DMS114 treated with DMSO at 0.1 percent for 48 hours (cell line): ENCODE measurements around the gene CD96.

Source experiments
- DNase-seq: peaks from one replicate; lab custom pipeline; 2025; ENCODE audit not compliant: unreplicated experiment; lab: John Stamatoyannopoulos, UW

Gene CD96

GRCh38 chr3:111592936-111593335, 50.9 kb downstream of the CD96 start:
- DNase-seq: no peak

GRCh38 chr3:111593666-111594065, 51.7 kb downstream of the CD96 start:
- no peak for DNase-seq

GRCh38 chr3:111594205-111594604, 52.2 kb downstream of the CD96 start:
- DNase-seq: no peak

- no peak for DNase-seq
Observed at GRCh38 chr3:111594781-111595180, 52.8 kb downstream of the CD96 start.

DNA sequence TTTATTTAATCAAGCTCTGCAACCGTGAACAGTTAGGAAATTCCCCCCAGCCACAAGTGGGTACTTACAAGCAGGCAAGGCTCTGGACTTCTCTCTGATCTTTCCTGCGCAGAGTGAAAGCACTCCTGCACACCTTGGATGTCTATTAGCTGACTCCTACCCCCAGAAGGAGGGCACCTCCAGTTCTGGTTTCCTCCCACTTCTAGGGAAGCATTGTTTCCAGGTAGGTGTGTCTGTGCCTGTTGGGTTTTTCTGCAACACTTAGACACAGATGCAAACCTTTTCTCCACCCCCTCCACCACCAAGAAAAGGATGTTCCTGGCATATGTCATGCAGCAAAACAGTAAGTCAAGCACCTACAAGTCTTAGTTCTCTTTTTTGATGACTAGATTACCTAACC, 53.2 kb downstream of the CD96 start, which contains the start of gene ZBED2:
Gene ZBED2 (minus strand): TSS at position 115 of the 400 bp plus-strand sequence. CDS start 1,145 bp downstream, outside the sequence.
- DNase-seq: no peak

GRCh38 chr3:111596328-111596727, 54.3 kb downstream of the CD96 start:
- no peak for DNase-seq

DNA sequence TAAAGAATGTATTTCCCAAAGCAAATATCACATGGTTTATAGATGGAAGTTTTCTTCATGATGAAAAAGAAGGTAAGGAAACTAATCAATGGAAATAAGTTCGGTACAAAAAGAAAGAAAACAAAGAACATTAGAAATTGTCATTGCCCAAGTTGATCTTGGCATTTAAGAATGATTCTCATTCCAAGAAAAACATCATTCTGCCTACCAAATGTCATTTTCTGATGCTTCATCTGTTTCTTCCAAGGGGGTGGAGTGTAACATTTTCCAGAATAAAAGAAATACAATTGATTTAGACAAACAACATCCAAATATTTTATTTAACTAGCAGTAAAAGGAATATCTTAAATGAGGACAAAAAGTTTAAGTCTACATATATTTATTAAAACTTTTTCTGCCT, 56.1 kb downstream of the CD96 start:
- no peak for DNase-seq

DNA sequence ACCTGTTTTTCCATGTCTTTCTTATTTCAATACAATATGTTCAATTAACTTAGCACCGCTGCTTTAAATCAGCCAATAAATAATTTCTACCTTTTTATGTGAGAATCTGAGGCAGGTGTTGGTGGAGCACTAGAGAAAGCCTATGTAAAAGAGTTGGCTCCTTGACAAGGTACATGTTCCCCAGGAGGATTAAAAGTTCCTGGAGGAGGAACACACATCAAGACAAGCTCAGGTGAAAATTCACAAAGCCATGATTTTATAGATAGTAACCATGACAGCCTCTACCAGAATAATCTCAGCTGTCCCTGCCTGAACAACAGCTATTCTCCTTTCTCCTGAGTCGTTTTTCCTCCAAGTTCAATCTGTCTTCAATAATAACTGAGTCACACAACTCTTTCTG, 56.6 kb downstream of the CD96 start:
- no peak for DNase-seq

DNA sequence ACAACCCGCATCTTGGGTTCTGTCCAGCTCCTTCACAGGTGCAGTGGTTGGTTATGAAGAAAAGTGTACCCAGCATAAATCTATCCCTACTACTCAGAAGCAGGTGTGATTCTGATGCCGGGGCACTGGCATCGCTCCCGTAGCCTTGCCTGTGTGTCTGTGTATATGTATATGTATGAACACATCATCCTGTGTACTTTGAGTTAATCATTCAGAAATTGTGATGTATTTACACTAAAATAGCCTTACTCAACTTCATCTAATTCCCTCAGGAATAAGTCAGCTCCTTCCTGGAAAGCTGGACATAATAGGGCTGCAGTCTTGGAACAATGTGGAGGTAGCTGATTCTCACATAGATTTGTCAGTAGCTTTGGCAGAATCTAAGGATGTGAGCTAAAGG, 59.8 kb downstream of the CD96 start:
- DNase-seq: no peak

DNA sequence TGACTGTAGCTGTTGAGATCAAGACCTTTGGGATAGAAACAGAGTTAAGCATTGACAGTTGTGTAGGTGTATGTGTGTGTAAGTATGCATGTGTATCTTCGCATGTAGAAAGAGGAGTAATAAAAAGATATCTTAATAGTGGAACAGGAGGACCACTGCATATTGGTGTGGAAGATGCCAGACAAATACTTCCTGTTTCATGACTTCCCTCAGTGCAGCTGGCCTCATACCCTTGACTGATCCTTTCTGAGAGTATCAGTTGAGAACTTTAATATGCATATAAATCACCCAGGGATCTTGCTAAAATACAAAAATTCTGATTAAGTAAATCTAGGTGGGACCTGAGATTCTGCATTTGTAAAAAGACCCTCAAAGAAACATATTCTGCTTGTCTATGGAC, 61.7 kb downstream of the CD96 start:
- no peak for DNase-seq

GRCh38 chr3:111604119-111604518, 62.1 kb downstream of the CD96 start:
- DNase-seq: no peak

DNA sequence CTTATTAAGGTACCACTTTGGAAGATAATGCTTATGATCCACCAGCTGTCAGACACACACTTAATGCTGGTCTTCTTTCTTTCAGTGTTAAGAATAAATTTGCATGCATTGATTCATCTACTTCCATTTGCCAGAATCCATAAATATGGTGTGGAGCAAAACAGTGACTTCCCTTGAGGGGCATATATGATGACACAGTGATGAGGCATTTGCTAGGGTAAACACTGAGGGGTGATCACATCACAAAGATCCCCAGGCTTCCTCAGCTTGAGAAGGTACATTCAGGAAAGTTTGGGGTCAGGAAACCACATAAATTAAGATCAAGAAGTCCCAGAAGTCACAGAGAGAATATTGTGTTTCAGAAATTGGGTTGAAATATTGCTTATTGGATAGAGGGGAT, 63.0 kb downstream of the CD96 start:
- no peak for DNase-seq

DNA sequence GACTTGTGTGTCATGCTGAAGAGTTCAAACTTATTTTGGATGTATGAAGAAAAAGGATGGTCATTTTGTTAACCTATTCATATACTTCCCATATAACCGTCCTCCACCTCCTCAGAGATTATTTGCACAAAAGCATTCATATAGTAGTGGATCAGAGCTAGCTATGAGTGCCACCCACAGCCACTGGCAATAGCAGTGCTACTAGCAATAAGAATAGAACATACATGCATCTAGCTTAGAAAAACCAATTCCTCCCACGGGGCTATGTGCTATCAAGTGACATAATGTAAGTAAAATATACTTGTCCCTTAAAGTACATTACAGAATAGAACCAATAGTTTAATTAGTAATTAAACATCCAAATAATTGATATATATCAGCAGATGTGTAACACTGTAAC, 63.5 kb downstream of the CD96 start:
- no peak for DNase-seq

GRCh38 chr3:111607240-111607920, 65.4 kb downstream of the CD96 start:
- no peak for DNase-seq

DNA sequence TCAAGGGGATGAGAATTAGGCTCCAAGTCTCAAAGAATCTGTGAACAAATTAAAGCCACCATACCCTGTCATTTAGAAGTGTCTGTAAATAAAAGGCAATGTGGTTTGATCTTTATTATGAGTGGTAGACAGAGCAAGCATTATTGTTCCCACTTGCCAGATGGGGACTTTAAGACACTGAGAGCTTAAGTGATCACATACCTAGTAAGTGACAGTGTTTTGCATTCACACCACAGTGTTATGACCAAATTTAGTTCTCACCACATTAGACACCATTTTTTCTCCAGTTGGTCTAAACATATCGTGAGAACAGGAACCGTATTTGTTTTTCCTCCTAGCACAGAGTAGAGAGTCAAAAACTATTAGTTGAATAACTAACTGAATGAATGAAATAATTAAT, 66.4 kb downstream of the CD96 start:
- DNase-seq: no peak

GRCh38 chr3:111609700-111610099, 67.7 kb downstream of the CD96 start:
- DNase-seq: no peak

DNA sequence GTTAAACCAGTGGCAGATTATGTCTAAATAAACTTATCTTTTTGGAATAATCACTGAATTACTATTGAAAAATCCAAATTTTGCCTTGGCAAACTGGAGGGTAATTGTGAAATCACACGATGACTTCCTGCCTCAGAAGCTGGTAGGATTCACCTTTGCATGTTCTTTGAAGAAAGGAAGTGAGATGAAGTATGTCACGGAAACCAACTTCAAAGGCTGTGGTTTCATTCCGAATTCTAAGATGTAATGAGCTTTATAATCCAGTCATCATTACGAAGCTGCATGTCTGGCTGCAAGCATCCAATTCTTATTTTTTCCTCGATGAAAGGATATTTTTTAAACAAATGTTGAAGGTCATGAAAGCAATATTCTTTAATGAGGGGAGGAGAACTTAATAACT, 68.2 kb downstream of the CD96 start:
- no peak for DNase-seq

- no peak for DNase-seq
Observed at GRCh38 chr3:111610612-111611054, 68.6 kb downstream of the CD96 start.

- no peak for DNase-seq
Observed at GRCh38 chr3:111613294-111613693, 71.3 kb downstream of the CD96 start.

DNA sequence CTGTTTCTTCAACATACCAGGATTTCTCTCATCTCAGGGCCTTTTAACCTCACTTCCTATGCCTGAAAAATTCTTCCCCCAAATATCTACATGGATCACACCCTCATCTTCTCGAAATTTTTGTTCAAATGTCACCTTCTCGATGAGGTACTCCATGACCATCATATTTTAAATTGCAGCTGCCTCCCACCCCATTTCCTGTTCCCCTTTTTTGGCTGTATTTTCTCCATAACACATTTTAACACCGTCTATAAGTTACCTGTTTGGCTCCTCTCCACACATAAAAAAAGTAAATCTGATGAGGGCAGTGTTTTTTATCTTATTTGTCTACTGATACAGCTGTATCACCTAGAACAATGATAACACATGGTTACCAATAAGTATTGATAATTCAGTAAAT, 73.9 kb downstream of the CD96 start:
- no peak for DNase-seq

DNA sequence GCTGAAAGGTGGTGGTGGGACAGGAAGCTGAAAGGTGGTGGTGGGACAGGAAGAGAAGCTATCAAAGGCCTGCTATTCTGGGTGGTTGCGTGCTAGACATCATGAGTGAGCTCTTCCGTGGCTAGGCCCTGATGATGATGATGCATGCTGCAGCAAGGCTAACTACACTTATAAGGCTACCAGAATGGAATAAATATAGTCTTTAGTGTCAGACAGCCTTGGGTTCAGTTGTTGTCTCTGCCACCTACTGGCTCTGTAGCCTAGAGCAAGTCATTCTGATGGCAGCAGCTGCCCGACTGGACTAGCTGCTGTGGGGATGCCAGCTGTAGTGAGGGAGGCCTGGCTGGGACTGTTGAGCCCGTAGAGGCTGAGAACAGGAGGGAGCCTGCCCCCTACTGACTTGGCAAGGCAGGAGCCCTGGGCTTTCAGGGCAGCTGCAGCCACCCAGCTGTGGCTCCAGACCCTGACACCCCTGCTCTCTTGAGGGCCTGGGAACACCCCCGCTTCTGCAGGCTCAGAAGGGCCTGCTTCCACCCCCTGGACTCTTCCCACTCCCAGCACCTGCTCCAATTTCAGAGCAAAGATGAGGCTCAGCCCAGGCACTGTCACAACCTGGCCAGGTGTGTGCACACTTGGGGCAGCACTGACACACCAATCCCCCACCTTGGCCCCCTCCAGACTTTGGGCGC, 74.6 kb downstream of the CD96 start:
- no peak for DNase-seq

- DNase-seq: no peak
Observed at GRCh38 chr3:111617406-111617805, 75.4 kb downstream of the CD96 start.
